HepG2 (cell line): Measurements from ENCODE around the gene STK11. TPM values are rescaled to one million over a fixed set of nuclear protein-coding genes. Genes with fewer than 3 reads are reported as not detected.

Experiments used
- ATF1 ChIP-seq: IDR thresholded peaks from 2 replicates; pipeline ENCODE4 v1.6.1; 2016; ENCODE audit warnings: mild to moderate bottlenecking, control low read depth
- CREM ChIP-seq, 2 experiments: sonication (generic) in 1 of 2; formaldehyde crosslinking in 1 of 2; IDR thresholded peaks; 2 replicates each; pipeline versions ENCODE4 v1.4.0 to v1.6.1; 2016 to 2020; ENCODE audit warnings: antibody characterized with exemption in 1 of 2, mild to moderate bottlenecking in 1 of 2, missing genetic modification reagents in 1 of 2
- DPF2 ChIP-seq: sonication (generic); formaldehyde crosslinking; IDR thresholded peaks from 2 replicates; pipeline ENCODE4 v1.4.0; 2020; ENCODE audit warnings: mild to moderate bottlenecking, low read depth, missing genetic modification reagents, borderline replicate concordance
- ERF ChIP-seq: IDR thresholded peaks from 2 replicates; pipeline ENCODE4 v1.6.1; 2018; ENCODE audit warnings: missing biosample characterization, missing genetic modification reagents
- HMGA1 ChIP-seq: sonication (generic); formaldehyde crosslinking; conservative IDR thresholded peaks from 2 replicates; pipeline ENCODE4 v1.4.0; 2020; ENCODE audit warnings: missing genetic modification reagents
- KDM1A ChIP-seq: IDR thresholded peaks from 2 replicates; pipeline ENCODE4 v1.6.1; 2016; ENCODE audit warnings: missing compliant biosample characterization
- KDM4B ChIP-seq: sonication (generic); formaldehyde crosslinking; IDR thresholded peaks from 2 replicates; pipeline ENCODE4 v1.4.0; 2020; ENCODE audit warnings: missing genetic modification reagents
- MNT ChIP-seq: fragments of 450-650 bp; IDR thresholded peaks from 2 replicates; pipeline ENCODE4 v1.6.1; 2016
- NFYB ChIP-seq: sonication (generic); formaldehyde crosslinking; IDR thresholded peaks from 2 replicates; pipeline ENCODE4 v1.4.0; 2020; ENCODE audit warnings: missing genetic modification reagents
- NONO ChIP-seq, 2 experiments: fragments of 450-650 bp in 1 of 2; sonication (generic) in 1 of 2; formaldehyde crosslinking in 1 of 2; IDR thresholded peaks in 1 of 2; conservative IDR thresholded peaks in 1 of 2; 2 replicates each; pipeline versions ENCODE4 v1.6.1 to v1.8.0; 2017 to 2022; ENCODE audit warnings: mild to moderate bottlenecking in 1 of 2, missing genetic modification reagents in 1 of 2, moderate library complexity in 1 of 2
- SETDB1 ChIP-seq: sonication (generic); formaldehyde crosslinking; IDR thresholded peaks from 2 replicates; pipeline ENCODE4 v1.5.1; 2020; ENCODE audit warnings: missing genetic modification reagents, mild to moderate bottlenecking, borderline replicate concordance
- SRSF1 ChIP-seq: fragments of 200-400 bp; formaldehyde crosslinking; optimal IDR thresholded peaks from 2 replicates; pipeline ENCODE3; 2017; ENCODE audit warnings: mild to moderate bottlenecking, low read depth, low read length, moderate library complexity
- TEAD3 ChIP-seq: optimal IDR thresholded peaks from 2 replicates; pipeline ENCODE3; 2016; ENCODE audit warnings: borderline replicate concordance
- polyA plus RNA-seq, 8 experiments: library from polyadenylated mRNA; depleted of rRNA in 3 of 8; stranded (reverse) in 7 of 8; unstranded in 1 of 8; fragments of >200 nt; fragmentation: Illumina TruSeq in 4 of 8; extraction: Trizol in 4 of 8; gene quantifications; 2 replicates each; pipeline versions ENCODE4 v1.2.1 to v1.2.3, GENCODE V29; 2011 to 2016; ENCODE audit warnings: low read depth in 4 of 8, missing spikeins in 1 of 8, mixed read lengths in 1 of 8; ENCODE audit not compliant: insufficient read depth in 1 of 8
- total RNA-seq, 5 experiments: library from RNA; depleted of rRNA; stranded (reverse); fragments of >200 nt; fragmentation: Illumina TruSeq; extraction: Trizol; gene quantifications; 2 replicates each; pipeline ENCODE4 v1.2.3, GENCODE V29; 2016; ENCODE audit warnings: low read depth in 1 of 5
- TF ChIP-seq, protein P1 (sequence below), 2 experiments: sonication (generic) in 1 of 2; formaldehyde crosslinking in 1 of 2; IDR thresholded peaks; 2 replicates each; pipeline versions ENCODE4 v1.6.1 to v1.9.0; 2014 to 2022; ENCODE audit warnings: antibody characterized with exemption in 1 of 2, borderline replicate concordance in 1 of 2, inconsistent platforms in 1 of 2, low read depth in 1 of 2, missing genetic modification reagents in 1 of 2
- TF ChIP-seq, protein P2 (sequence below): sonication (generic); formaldehyde crosslinking; IDR thresholded peaks from 2 replicates; pipeline ENCODE4 v1.4.0; 2020; ENCODE audit warnings: missing genetic modification reagents

The STK11 gene
- total and polyA plus RNA-seq, 2 of the 13 experiments (the other 11 are each of a cell fraction or from before 2014, with no cell fraction given), result 27.5 to 43.6 TPM

DNA sequence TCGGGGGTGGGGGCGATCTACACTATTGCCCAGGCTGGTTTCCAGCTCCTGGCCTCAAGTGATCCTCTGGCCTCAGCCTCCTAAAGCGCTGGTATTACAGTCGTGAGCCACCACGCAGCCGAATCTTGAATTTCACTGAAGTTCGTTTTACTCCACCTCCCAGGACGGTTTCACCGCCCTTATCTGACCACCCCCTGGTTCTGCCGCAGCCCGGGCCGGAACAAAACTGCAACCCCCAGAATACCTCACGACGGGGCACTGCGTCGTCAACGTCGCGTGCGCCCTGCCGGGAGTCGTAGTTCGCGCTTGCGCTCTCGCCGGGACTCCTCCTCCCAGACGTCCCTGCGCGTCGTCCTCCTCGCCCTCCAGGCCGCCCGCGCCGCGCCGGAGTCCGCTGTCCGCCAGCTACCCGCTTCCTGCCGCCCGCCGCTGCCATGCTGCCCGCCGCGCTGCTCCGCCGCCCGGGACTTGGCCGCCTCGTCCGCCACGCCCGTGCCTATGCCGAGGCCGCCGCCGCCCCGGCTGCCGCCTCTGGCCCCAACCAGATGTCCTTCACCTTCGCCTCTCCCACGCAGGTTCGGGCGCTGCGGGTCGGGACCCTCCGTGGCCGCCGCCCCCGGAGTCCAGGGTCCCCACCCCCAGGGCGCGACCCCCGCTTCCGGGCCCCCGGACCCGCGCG lies 36.0 kb downstream of the STK11 start, which contains the start of gene ATP5F1D (continued):
- peak; percentile 89 for TF ChIP-seq ATF1 (CRISPR knock-in tag)
- TF ChIP-seq DPF2, result no peak
- TF ChIP-seq, protein P1, sequence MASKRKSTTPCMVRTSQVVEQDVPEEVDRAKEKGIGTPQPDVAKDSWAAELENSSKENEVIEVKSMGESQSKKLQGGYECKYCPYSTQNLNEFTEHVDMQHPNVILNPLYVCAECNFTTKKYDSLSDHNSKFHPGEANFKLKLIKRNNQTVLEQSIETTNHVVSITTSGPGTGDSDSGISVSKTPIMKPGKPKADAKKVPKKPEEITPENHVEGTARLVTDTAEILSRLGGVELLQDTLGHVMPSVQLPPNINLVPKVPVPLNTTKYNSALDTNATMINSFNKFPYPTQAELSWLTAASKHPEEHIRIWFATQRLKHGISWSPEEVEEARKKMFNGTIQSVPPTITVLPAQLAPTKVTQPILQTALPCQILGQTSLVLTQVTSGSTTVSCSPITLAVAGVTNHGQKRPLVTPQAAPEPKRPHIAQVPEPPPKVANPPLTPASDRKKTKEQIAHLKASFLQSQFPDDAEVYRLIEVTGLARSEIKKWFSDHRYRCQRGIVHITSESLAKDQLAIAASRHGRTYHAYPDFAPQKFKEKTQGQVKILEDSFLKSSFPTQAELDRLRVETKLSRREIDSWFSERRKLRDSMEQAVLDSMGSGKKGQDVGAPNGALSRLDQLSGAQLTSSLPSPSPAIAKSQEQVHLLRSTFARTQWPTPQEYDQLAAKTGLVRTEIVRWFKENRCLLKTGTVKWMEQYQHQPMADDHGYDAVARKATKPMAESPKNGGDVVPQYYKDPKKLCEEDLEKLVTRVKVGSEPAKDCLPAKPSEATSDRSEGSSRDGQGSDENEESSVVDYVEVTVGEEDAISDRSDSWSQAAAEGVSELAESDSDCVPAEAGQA (IDR thresholded peaks at IDR 0.05; ENCODE audit: low read depth), result peak; percentile 85
- TF ChIP-seq, protein P1 (CRISPR knock-in tag; IDR thresholded peaks at IDR 0.05; ENCODE audit: borderline replicate concordance), result no peak
- TF ChIP-seq KDM4B (CRISPR knock-in tag), result no peak
- no peak for TF ChIP-seq SRSF1
- no peak for TF ChIP-seq SETDB1
- peak; percentile 32; the same call in 1 of the 2 replicates for TF ChIP-seq MNT
- no peak for TF ChIP-seq HMGA1
- TF ChIP-seq, protein P2, sequence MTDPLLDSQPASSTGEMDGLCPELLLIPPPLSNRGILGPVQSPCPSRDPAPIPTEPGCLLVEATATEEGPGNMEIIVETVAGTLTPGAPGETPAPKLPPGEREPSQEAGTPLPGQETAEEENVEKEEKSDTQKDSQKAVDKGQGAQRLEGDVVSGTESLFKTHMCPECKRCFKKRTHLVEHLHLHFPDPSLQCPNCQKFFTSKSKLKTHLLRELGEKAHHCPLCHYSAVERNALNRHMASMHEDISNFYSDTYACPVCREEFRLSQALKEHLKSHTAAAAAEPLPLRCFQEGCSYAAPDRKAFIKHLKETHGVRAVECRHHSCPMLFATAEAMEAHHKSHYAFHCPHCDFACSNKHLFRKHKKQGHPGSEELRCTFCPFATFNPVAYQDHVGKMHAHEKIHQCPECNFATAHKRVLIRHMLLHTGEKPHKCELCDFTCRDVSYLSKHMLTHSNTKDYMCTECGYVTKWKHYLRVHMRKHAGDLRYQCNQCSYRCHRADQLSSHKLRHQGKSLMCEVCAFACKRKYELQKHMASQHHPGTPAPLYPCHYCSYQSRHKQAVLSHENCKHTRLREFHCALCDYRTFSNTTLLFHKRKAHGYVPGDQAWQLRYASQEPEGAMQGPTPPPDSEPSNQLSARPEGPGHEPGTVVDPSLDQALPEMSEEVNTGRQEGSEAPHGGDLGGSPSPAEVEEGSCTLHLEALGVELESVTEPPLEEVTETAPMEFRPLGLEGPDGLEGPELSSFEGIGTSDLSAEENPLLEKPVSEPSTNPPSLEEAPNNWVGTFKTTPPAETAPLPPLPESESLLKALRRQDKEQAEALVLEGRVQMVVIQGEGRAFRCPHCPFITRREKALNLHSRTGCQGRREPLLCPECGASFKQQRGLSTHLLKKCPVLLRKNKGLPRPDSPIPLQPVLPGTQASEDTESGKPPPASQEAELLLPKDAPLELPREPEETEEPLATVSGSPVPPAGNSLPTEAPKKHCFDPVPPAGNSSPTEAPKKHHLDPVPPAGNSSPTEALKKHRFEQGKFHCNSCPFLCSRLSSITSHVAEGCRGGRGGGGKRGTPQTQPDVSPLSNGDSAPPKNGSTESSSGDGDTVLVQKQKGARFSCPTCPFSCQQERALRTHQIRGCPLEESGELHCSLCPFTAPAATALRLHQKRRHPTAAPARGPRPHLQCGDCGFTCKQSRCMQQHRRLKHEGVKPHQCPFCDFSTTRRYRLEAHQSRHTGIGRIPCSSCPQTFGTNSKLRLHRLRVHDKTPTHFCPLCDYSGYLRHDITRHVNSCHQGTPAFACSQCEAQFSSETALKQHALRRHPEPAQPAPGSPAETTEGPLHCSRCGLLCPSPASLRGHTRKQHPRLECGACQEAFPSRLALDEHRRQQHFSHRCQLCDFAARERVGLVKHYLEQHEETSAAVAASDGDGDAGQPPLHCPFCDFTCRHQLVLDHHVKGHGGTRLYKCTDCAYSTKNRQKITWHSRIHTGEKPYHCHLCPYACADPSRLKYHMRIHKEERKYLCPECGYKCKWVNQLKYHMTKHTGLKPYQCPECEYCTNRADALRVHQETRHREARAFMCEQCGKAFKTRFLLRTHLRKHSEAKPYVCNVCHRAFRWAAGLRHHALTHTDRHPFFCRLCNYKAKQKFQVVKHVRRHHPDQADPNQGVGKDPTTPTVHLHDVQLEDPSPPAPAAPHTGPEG, result 0 out of 2 replicates have a peak, but pooled peaks have one; percentile 55
- peak; percentile 97 for TF ChIP-seq CREM (IDR thresholded peaks at IDR 0.05)
- peak; percentile 60; the same call in 1 of the 2 replicates for TF ChIP-seq CREM (CRISPR knock-in tag; IDR thresholded peaks at IDR 0.05)
- TF ChIP-seq TEAD3 (CRISPR knock-in tag), result peak; percentile 71
- TF ChIP-seq NFYB (CRISPR knock-in tag), result 0 out of 2 replicates have a peak, but pooled peaks have one; percentile 29
- no peak for TF ChIP-seq KDM1A
- no peak for TF ChIP-seq NONO (IDR thresholded peaks at IDR 0.05)
- 0 out of 2 replicates have a peak, but pooled peaks have one; percentile 18 for TF ChIP-seq NONO (CRISPR knock-in tag; conservative IDR thresholded peaks at IDR 0.05)
- peak; percentile 66 for TF ChIP-seq ERF
